D721Med (cell line): Measurements from ENCODE around the gene SSR1.

Experiments used
- DNase-seq: peaks from one replicate; pipeline ENCODE4 v3.0.0; 2011; ENCODE audit warnings: low spot score; ENCODE audit not compliant: insufficient read length
- FAIRE-seq: peaks from 2 replicates; lab custom pipeline; 2011; peaks lifted over from hg19 to GRCh38; lab: Jason Lieb, UNC
- TF ChIP-seq, protein P1 (sequence below): IDR thresholded peaks from 2 replicates; pipeline ENCODE4 v1.5.1; 2012; ENCODE audit warnings: mild to moderate bottlenecking, control low read depth; ENCODE audit not compliant: insufficient read depth; ENCODE audit errors: missing control alignments

Gene SSR1

DNA sequence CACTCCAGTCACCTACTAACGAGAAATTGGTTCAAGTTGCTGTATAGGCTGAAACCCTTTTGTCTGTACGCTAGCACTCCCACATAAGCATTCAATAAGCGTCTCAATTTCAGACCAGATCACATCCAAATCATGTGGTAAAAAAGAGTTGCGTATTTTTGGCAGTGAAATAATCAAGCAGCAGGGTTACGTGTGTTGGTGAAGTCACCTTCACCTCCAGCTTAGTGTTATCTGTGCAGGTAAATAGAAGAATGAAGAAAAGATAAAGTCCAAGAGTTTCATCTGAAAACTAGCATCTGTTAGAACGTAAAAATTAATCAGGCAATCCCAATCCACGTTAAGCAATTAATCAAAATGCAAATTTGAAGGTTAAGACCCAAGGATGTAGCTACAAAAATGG is 11.3 kb downstream of the SSR1 start:
- FAIRE-seq: no peak
- TF ChIP-seq, protein P1, sequence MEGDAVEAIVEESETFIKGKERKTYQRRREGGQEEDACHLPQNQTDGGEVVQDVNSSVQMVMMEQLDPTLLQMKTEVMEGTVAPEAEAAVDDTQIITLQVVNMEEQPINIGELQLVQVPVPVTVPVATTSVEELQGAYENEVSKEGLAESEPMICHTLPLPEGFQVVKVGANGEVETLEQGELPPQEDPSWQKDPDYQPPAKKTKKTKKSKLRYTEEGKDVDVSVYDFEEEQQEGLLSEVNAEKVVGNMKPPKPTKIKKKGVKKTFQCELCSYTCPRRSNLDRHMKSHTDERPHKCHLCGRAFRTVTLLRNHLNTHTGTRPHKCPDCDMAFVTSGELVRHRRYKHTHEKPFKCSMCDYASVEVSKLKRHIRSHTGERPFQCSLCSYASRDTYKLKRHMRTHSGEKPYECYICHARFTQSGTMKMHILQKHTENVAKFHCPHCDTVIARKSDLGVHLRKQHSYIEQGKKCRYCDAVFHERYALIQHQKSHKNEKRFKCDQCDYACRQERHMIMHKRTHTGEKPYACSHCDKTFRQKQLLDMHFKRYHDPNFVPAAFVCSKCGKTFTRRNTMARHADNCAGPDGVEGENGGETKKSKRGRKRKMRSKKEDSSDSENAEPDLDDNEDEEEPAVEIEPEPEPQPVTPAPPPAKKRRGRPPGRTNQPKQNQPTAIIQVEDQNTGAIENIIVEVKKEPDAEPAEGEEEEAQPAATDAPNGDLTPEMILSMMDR: no peak

DNA sequence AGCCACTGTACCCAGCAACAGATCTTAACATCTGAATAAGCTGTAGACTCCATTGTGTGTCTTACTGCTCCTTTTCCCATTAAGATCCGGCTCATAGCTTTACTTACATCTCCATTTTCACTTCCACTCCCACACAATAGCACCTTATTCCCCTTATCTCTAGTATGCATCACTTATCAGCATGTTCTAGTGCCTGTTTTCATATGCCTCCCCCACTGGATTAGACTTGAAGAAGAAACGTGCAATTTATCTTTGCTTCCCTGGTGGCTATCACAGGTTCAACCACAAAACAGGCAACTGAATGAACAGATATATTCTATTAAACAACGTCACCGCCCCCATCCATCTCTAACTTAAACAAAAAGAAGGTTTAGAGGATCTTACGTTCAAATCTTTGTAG is 12.1 kb downstream of the SSR1 start:
- DNase-seq (no peak), FAIRE-seq (no peak)
- TF ChIP-seq, protein P1: no peak

More for the DNA sequence above, 11.3 kb downstream of the SSR1 start:
- no peak for DNase-seq

DNA sequence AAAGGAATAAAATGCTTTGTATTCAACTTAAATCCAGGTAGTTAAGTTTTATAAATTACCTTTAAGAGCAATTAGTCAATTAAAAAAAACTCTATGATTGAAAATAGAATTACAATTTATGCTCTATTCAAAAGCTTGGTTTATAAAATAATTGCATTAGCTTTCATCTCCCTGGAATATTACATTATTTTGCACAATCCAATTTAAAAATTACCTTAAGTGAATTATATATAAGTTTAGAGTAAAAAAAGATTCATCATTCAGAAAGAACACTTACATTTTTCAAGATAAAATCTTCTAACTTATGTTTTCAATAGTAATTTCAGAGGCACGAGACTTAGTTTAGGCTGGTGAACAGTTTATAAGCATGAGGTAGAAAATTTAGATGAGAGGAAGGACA is 14.9 kb downstream of the SSR1 start:
- TF ChIP-seq, protein P1: no peak
- no peak for DNase-seq
- no peak for FAIRE-seq

DNA sequence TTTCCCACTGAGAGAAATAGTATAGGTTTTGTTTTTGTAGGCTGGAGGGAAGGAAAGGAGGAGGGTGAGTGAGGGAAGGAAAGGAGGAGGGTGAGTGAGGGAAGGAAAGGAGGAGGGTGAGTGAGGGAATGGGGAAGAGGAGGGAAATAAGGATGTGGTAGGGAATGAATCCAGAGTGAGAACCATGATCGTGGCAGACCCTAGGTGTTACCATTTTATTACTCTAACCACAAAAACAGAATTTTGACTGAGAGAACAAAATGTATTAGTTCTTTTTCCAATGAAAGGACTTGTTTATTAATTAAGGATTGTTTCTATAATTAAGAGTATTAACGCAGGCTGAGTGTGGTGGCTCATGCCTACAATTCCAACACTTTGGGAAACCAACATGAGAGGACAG is 16.4 kb downstream of the SSR1 start:
- DNase-seq (no peak), FAIRE-seq (no peak)
- TF ChIP-seq, protein P1: no peak

DNA sequence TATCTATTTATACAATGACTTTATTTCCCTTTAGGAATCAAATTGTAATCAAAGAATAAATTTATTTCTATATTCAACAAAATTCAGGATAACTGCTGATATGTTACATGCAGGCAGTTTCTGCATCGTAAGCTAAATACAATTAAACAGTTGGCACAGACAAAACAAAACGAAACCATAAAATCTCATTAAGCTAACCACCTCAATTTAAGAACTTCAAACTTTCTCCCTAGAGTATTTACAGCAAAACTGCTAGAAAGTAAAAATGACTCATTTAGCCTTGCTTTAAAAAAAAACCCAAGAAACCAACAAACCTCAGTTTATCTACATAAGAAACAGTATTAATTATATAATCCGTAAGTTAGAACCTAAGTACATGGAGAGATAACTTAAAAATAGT is 17.1 kb downstream of the SSR1 start:
- FAIRE-seq (no peak), DNase-seq (no peak)
- TF ChIP-seq, protein P1: no peak

DNA sequence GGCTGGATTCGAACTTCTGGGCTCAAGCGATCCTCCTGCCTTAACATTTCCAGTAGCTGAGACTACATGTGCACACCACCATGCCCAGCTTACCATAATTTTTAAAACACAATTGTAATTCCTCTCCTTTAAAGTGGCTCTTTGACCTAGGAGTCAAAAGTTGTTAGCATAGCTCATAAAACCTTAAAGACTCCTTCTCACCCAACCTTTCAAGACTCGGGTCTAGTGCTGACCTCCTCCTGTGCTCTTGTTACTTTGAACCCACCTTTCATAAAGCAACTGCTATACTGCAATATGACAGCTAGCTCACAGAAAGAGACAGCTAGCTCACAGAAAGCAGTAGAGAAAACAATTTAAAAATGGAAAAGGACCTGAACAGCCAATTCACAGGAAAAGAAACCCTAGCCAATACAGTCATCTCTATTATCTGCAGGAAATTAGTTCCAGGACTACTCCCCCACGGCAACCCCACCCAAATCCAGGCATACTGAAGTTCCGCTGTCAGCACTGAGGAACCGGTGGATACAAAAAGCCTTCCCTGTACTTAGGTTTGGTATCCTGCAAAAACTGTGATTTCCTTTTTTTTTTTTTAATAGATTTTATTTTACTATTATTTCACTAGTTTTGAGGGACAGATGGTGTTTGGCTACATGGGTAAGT is 20.3 kb downstream of the SSR1 start:
- no peak for DNase-seq
- FAIRE-seq: no peak
- TF ChIP-seq, protein P1: no peak

DNA sequence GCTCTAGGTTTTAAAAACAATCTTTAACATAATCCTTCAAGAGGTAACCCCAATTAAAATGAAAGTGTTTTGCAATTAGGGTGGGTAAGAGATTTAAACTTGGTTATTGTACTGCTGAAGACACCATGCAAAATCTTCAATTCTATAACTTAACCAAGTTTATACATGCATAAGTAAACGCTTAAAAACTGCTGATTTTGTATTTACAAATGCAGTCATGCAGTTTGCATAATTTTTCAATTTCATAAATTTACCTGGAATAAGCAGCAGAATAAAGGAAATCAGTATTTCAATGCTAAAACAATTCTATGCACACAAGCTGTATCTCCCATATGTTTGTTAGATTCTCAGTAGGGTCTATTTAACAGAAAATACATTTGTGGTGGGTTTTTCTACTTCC is 22.9 kb downstream of the SSR1 start:
- DNase-seq (no peak), FAIRE-seq (no peak)
- TF ChIP-seq, protein P1: no peak
